Lung (tissue), 12 donors: ENCODE results near the gene ADORA2B. TPM values are rescaled to one million over a fixed set of nuclear protein-coding genes. Genes with fewer than 3 reads are reported as not detected.

Experiments used
- ATAC-seq: fragments of 200-7000 bp; cut with Tn5 transposase; one replicate; pipeline ENCODE4 v1.9.1; 2020; ENCODE audit warnings: moderate number of reproducible peaks; ENCODE audit not compliant: insufficient read depth, low FRiP score
- DNase-seq, 3 donors: peaks; one replicate each; pipeline ENCODE4 v3.0.0-alpha.2; 2013 to 2017
- H3K27ac ChIP-seq, 2 donors: one replicate each; pipeline ENCODE4 v1.5.1; 2013; ENCODE audit warnings: mild to moderate bottlenecking in 2 of 2, moderate library complexity in 2 of 2, control low read depth in 1 of 2, inconsistent platforms in 1 of 2, low read depth in 1 of 2, low read length in 1 of 2
- H3K27me3 ChIP-seq, 3 donors: one replicate each; pipeline ENCODE4 v1.5.1; 2013; ENCODE audit warnings: low read length in 2 of 3; ENCODE audit not compliant: control insufficient read depth in 3 of 3, insufficient read depth in 3 of 3
- H3K36me3 ChIP-seq, 4 donors: one replicate each; pipeline ENCODE4 v1.5.1; 2013; ENCODE audit warnings: low read length in 4 of 4, mild to moderate bottlenecking in 1 of 4, moderate library complexity in 1 of 4; ENCODE audit not compliant: control insufficient read depth in 4 of 4, insufficient read depth in 4 of 4
- H3K4me1 ChIP-seq, 5 donors: one replicate each; pipeline ENCODE4 v1.5.1; 2013; ENCODE audit warnings: low read length in 5 of 5, mild to moderate bottlenecking in 2 of 5, moderate library complexity in 1 of 5; ENCODE audit not compliant: control insufficient read depth in 5 of 5, insufficient read depth in 5 of 5
- H3K4me3 ChIP-seq: one replicate; pipeline ENCODE4 v1.5.1; 2013; ENCODE audit warnings: mild to moderate bottlenecking, control low read depth, moderate library complexity
- H3K9ac ChIP-seq, 2 donors: one replicate each; pipeline ENCODE4 v1.5.1; 2013; ENCODE audit warnings: low read length in 2 of 2, control low read depth in 1 of 2; ENCODE audit not compliant: insufficient read depth in 1 of 2
- H3K9me3 ChIP-seq, 4 donors: one replicate each; pipeline ENCODE4 v1.5.1; 2013; ENCODE audit warnings: low read length in 3 of 4, mild to moderate bottlenecking in 1 of 4, moderate library complexity in 1 of 4; ENCODE audit not compliant: control insufficient read depth in 4 of 4, insufficient read depth in 3 of 4
- CTCF ChIP-seq: IDR thresholded peaks from 2 replicates; pipeline ENCODE4 v1.5.1; 2012; ENCODE audit warnings: mild to moderate bottlenecking; ENCODE audit errors: control extremely low read depth, extremely low read depth
- WGBS, 2 donors: extraction: QIAGEN DNeasy Blood & Tissue Kit; methylation state at CpG; one replicate each; pipeline ENCODE4 v1.1.7; 2013; 5-methylcytosine and 5-hydroxymethylcytosine counted together
- polyA plus RNA-seq, 2 donors: library from polyadenylated mRNA; stranded (reverse); fragments of 200-250 nt; gene quantifications; one replicate each; pipeline ENCODE4 v1.2.1, GENCODE V29; 2013
- total RNA-seq, 2 donors: library from RNA; depleted of rRNA in 1 of 2; stranded (reverse); fragments of >200 nt in 1 of 2; gene quantifications; one replicate each; pipeline ENCODE4 v1.2.1, GENCODE V29; 2014 to 2021
- donor health status: control.
- donor health status: control.
- donor health status: Bipolar disorder and iron deficiency.
- donor health status: healthy.
- donor health status: DM: yes; HTN: yes; CAD: no.

ADORA2B gene
- total and polyA plus RNA-seq, 4 donors = 4.2 to 9.3 (median 5.3) TPM

- Histone ChIP-seq H3K36me3 (peaks cover 0 to 11% (median 4%) of the 10 kb centered on the region in 4 donors), H3K27me3 (no peaks in the 10 kb centered on the region), H3K4me1 (peaks cover 2 to 16% (median 11%) of the 10 kb centered on the region in 5 donors), H3K9me3 (no peaks in the 10 kb centered on the region), H3K27ac (no peak overlapping the region), H3K9ac (no peak overlapping the region), H3K4me3 (no peak overlapping the region)
- DNase-seq (no peak), ATAC-seq (no peak)
- WGBS, 2 donors = 71 to 73% methylated on average over 6 of the region's 6 CpGs
- no peak for TF ChIP-seq CTCF
Observed at GRCh38 chr17:15996322-15996721, 51.4 kb downstream of the ADORA2B start.

- no peak for TF ChIP-seq CTCF
- no peaks in the 10 kb centered on the region for H3K27me3 ChIP-seq
- no peak for ATAC-seq
- DNase-seq = peak in 2 of 3 donors; percentile 52 to 74
- H3K36me3 ChIP-seq = peaks cover 0 to 25% (median 15%) of the 10 kb centered on the region in 4 donors
- H3K9ac ChIP-seq = peak overlapping the region in 1 of 2 donors; percentile 67
- 71 to 80% methylated on average over 4 of the region's 4 CpGs for WGBS, 2 donors
- no peak overlapping the region for H3K4me3 ChIP-seq
- H3K27ac ChIP-seq = no peak overlapping the region
- H3K4me1 ChIP-seq = peaks cover 2 to 16% (median 11%) of the 10 kb centered on the region in 5 donors
- peaks cover 0 to 2% (median 0%) of the 10 kb centered on the region in 4 donors for H3K9me3 ChIP-seq
Observed at GRCh38 chr17:15998031-15998562, 53.2 kb downstream of the ADORA2B start.

GRCh38 chr17:15999141-15999973 is 54.4 kb downstream of the ADORA2B start, which contains the start of the genes TTC19 and ZSWIM7:
TSS of gene TTC19 (plus strand) at chr17:15999824. CDS start at chr17:15999849, 25 bp downstream.
TSS of gene ZSWIM7 (minus strand) at chr17:15999704. CDS start at chr17:15999594, 110 bp downstream.
- WGBS, 2 donors = 0% methylated on average over 77 to 91 of the region's 91 CpGs
- TF ChIP-seq CTCF = peak; percentile 4

More at GRCh38 chr17:15999141-15999973, 54.4 kb downstream of the ADORA2B start, which contains the start of the genes TTC19 and ZSWIM7:
- ATAC-seq = peak; percentile 96
- Histone ChIP-seq H3K4me3 (peak within 1 kb of the TSS; percentile 93), H3K27ac (peak within 1 kb of the TSS; percentile 88 to 98), H3K9me3 (peaks cover 0 to 2% (median 0%) of the 10 kb centered on the region in 4 donors), H3K36me3 (peaks cover 11 to 37% (median 24%) of the 10 kb centered on the region in 4 donors), H3K27me3 (no peaks in the 10 kb centered on the region), H3K4me1 (peaks cover 2 to 16% (median 11%) of the 10 kb centered on the region in 5 donors), H3K9ac (peak within 1 kb of the TSS; percentile 91 to 94)
- peak; percentile 96 to 98 (median 97) for DNase-seq
